ENCODE results near the gene ACBD6. TPM values are rescaled to one million over a fixed set of nuclear protein-coding genes. Genes with fewer than 3 reads are reported as not detected.

The ACBD6 gene
- polyA plus RNA-seq, 1 experiment: 49.0 TPM

DNA sequence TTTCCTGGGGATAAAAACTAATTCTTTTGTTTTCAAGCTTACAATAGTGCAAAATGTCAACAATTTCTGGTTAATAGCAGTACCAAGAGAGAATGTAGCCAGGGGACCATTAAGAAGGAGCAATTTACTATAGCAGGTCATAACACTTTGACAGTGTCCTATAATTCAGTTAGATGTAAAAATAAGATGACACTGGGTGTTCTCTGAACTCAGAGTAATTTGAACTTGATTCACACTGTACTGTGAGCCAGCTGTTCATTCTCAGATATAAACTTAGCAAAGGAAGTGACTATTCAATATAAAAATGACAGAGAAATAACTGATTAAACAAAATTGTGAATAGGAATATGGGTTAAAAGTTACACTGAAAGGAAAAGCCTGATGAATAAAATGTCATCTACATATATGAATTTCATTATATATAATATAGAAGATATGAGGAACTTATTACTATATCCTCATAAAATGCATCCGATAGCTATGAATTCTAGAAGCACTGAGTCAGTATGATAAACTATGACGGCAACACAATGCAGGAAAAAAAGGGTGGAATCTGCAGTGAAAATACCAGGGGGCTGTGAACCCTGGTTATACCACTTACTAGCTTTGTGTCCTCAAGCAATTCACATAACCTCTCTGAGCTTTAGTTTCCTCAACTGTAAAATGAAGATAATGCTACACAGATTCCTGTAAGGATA lies 135.9 kb downstream of the ACBD6 start:
- ChIA-PET CTCF (interaction anchor here (0.7 to 1.3 kb wide), 2 partner anchors 48 to 187 kb away, joined by 3 read pairs; no protein-coding TSS in a partner anchor), POLR2A (no interaction called here)
- no peak for DNase-seq (ENCODE audit: low read depth)

DNA sequence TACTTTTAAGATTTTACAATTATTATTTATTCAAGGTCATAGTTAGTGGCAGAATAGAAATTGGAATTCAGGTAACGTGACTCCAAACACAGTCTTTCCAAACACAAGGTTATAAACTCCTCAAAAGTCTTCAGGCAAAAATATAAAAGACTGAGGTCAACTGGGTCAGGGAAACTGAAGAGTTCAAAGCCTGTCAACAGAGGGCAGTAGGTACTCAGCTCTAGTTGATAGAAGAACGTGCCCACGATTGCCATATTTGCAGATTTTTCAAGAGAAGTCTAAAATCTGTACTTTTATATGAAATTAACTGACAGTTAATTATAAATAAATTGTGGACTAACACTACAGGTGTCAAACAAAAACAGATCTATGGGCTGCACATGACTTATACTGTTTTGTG lies 137.3 kb downstream of the ACBD6 start:
- CTCF ChIA-PET: no interaction called here
- TF ChIP-seq, protein P1, sequence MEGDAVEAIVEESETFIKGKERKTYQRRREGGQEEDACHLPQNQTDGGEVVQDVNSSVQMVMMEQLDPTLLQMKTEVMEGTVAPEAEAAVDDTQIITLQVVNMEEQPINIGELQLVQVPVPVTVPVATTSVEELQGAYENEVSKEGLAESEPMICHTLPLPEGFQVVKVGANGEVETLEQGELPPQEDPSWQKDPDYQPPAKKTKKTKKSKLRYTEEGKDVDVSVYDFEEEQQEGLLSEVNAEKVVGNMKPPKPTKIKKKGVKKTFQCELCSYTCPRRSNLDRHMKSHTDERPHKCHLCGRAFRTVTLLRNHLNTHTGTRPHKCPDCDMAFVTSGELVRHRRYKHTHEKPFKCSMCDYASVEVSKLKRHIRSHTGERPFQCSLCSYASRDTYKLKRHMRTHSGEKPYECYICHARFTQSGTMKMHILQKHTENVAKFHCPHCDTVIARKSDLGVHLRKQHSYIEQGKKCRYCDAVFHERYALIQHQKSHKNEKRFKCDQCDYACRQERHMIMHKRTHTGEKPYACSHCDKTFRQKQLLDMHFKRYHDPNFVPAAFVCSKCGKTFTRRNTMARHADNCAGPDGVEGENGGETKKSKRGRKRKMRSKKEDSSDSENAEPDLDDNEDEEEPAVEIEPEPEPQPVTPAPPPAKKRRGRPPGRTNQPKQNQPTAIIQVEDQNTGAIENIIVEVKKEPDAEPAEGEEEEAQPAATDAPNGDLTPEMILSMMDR (IDR thresholded peaks at IDR 0.05; ENCODE audit: insufficient read depth, low read depth, low read length): no peak
- Histone ChIP-seq H3K36me3 (ENCODE audit: control insufficient read depth, insufficient read depth, low read length) (no peaks in the 10 kb centered on the region), H3K27me3 (ENCODE audit: control insufficient read depth, insufficient read depth, low read length) (no peaks in the 10 kb centered on the region), H3K4me3 (ENCODE audit: low read depth, low read length) (no peak overlapping the region)
- DNase-seq (ENCODE audit: low read depth): no peak
- POLR2A ChIA-PET: no interaction called here

More for the DNA sequence above, 135.9 kb downstream of the ACBD6 start:
- TF ChIP-seq, protein P1 (IDR thresholded peaks at IDR 0.05; ENCODE audit: insufficient read depth, low read depth, low read length): no peak
- Histone ChIP-seq H3K36me3 (ENCODE audit: control insufficient read depth, insufficient read depth, low read length) (no peaks in the 10 kb centered on the region), H3K27me3 (ENCODE audit: control insufficient read depth, insufficient read depth, low read length) (no peaks in the 10 kb centered on the region), H3K4me3 (ENCODE audit: low read depth, low read length) (no peak overlapping the region)

- no peak for DNase-seq (ENCODE audit: low read depth)
- CTCF ChIA-PET: interaction anchor here (1.3 kb wide), 1 partner anchor 13 kb away, joined by 3 read pairs; no protein-coding TSS in a partner anchor
- POLR2A ChIA-PET: no interaction called here
- no peak overlapping the region for H3K4me3 ChIP-seq (ENCODE audit: low read depth, low read length)
- no peaks in the 10 kb centered on the region for H3K27me3 ChIP-seq (ENCODE audit: control insufficient read depth, insufficient read depth, low read length)
- H3K36me3 ChIP-seq (ENCODE audit: control insufficient read depth, insufficient read depth, low read length): no peaks in the 10 kb centered on the region
- TF ChIP-seq, protein P1 (IDR thresholded peaks at IDR 0.05; ENCODE audit: insufficient read depth, low read depth, low read length): no peak
These were observed 139.0 kb downstream of the ACBD6 start for GRCh38 chr1:180363246-180363995.

DNA sequence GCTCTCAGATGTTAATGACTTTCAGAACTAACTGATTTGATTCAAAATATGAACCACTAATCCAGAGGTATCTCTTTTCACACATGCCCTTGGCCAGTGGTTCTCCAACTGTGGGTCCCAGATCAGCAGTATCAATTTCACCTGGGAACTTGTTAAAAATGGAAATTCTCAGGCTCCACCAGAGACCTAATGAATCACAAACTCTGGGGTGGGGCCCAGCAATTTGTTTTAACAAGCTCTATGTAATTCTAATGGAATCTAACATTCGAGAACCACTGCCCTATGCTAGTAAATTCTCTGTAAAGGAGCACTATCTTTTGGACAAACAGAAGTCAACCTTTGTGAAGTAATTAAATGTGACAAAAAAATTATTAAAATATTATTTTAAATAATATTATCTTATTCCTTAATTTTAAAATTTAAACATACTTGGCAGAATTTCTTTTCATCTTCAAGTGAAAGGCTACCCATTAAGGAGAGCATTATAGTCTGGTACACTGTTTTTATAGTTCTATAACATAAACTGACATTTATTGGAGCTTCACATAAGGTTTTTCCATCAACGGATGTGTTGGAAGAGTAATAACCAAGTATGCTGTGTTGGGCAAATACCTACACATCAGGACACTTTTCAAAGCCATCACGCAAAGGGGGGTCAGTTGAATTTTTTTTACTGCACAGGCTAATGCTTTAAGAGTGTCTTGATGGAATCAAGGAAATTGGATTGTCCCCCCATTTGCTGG lies 141.9 kb downstream of the ACBD6 start:
- peak; percentile 51 for DNase-seq (ENCODE audit: low read depth)
- H3K27me3 ChIP-seq (ENCODE audit: control insufficient read depth, insufficient read depth, low read length): no peaks in the 10 kb centered on the region
- no peak overlapping the region for H3K4me3 ChIP-seq (ENCODE audit: low read depth, low read length)
- CTCF ChIA-PET: no interaction called here
- H3K36me3 ChIP-seq (ENCODE audit: control insufficient read depth, insufficient read depth, low read length): no peaks in the 10 kb centered on the region
- POLR2A ChIA-PET: interaction anchor here (0.6 to 0.7 kb wide), 2 partner anchors 51 to 204 kb away, joined by 3 read pairs; no protein-coding TSS in a partner anchor
- TF ChIP-seq, protein P1 (IDR thresholded peaks at IDR 0.05; ENCODE audit: insufficient read depth, low read depth, low read length): no peak

DNA sequence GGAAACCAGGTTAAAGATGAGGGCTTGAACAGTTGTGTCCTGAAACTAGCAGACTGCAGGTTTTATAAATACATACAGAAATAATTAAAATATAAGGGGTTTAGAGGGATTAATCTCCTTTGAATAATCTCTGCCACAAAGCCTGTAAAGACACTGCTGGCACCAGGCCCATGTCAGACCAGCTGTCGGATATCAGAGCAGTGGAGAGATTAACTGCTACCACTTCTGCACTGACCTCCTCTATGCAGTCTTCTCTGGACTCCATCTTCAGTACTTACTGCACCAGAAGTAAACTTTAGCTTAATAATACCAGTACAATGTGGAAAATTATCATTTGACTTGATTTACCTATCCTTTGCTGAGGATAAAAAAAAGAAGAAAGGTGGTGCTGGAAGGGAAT lies 143.7 kb downstream of the ACBD6 start:
- CTCF ChIA-PET: interaction anchor here (0.6 kb wide), 1 partner anchor 282 kb away, joined by 3 read pairs; no protein-coding TSS in a partner anchor
- H3K27me3 ChIP-seq (ENCODE audit: control insufficient read depth, insufficient read depth, low read length): no peaks in the 10 kb centered on the region
- POLR2A ChIA-PET: no interaction called here
- H3K36me3 ChIP-seq (ENCODE audit: control insufficient read depth, insufficient read depth, low read length): no peaks in the 10 kb centered on the region
- TF ChIP-seq, protein P1 (IDR thresholded peaks at IDR 0.05; ENCODE audit: insufficient read depth, low read depth, low read length): no peak
- DNase-seq (ENCODE audit: low read depth): no peak
- H3K4me3 ChIP-seq (ENCODE audit: low read depth, low read length): no peak overlapping the region

Measured in BJ (cell line).